IPS-NIHi11 (cell line): ENCODE data around the gene FKBP6.
"Not testable (repeated sequence)": the region's sequence is repeated elsewhere in the genome, so short reads cannot be mapped to it uniquely, and the experiment has no call there.

Source experiments
- DNase-seq: peaks from one replicate; pipeline ENCODE4 v3.0.0; 2012; ENCODE audit warnings: mixed read lengths, low spot score

Gene FKBP6

GRCh38 chr7:73395538-73396503 lies 67.9 kb downstream of the FKBP6 start:
- DNase-seq = no peak

GRCh38 chr7:73397521-73398281 lies 69.7 kb downstream of the FKBP6 start:
- peak; percentile 58 for DNase-seq

- DNase-seq = peak; percentile 49
Measured at GRCh38 chr7:73399185-73400050, 71.5 kb downstream of the FKBP6 start.

- DNase-seq = not testable (repeated sequence)
Measured at GRCh38 chr7:73404860-73405259, 76.9 kb downstream of the FKBP6 start.
